GM12864 (cell line): ENCODE measurements around the gene LRRC23.
"Not testable (repeated sequence)": the region's sequence is repeated elsewhere in the genome, so short reads cannot be mapped to it uniquely, and the experiment has no call there.

Experiments
- DNase-seq: peaks from one replicate; pipeline ENCODE4 v3.0.0-alpha.2; 2011; ENCODE audit warnings: low read depth
- H3K4me3 ChIP-seq: 2 replicates; pipeline ENCODE4 v1.5.1; 2011; ENCODE audit warnings: mild to moderate bottlenecking, low read depth, low read length, control low read depth
- TF ChIP-seq, protein P1 (sequence below): IDR thresholded peaks from 2 replicates; pipeline ENCODE4 v1.5.1; 2011; ENCODE audit warnings: low read depth, mild to moderate bottlenecking, moderate library complexity, low read length, control low read depth, inconsistent platforms; ENCODE audit errors: missing control alignments

LRRC23 gene

DNA sequence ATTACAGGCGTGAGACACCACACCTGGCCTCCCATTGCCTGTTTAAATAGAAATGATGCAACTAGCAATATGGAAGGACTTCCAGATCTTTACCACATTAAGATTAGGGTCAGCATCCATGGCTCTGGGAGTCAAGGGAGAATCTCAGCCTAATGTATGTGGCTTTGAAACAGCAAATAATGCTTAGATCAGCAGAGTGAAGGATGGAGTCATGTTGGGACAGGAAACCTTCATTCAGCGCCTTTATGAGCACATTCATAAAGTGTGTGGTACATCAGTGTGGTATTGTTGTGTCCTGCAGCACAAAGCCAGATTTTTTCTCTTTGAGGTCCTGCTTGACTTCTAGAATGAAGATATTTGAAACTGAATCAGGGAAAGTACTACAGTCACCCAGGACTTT is 16.3 kb upstream of the LRRC23 start:
- TF ChIP-seq, protein P1, sequence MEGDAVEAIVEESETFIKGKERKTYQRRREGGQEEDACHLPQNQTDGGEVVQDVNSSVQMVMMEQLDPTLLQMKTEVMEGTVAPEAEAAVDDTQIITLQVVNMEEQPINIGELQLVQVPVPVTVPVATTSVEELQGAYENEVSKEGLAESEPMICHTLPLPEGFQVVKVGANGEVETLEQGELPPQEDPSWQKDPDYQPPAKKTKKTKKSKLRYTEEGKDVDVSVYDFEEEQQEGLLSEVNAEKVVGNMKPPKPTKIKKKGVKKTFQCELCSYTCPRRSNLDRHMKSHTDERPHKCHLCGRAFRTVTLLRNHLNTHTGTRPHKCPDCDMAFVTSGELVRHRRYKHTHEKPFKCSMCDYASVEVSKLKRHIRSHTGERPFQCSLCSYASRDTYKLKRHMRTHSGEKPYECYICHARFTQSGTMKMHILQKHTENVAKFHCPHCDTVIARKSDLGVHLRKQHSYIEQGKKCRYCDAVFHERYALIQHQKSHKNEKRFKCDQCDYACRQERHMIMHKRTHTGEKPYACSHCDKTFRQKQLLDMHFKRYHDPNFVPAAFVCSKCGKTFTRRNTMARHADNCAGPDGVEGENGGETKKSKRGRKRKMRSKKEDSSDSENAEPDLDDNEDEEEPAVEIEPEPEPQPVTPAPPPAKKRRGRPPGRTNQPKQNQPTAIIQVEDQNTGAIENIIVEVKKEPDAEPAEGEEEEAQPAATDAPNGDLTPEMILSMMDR: no peak
- H3K4me3 ChIP-seq: no peak overlapping the region
- DNase-seq: no peak

DNA sequence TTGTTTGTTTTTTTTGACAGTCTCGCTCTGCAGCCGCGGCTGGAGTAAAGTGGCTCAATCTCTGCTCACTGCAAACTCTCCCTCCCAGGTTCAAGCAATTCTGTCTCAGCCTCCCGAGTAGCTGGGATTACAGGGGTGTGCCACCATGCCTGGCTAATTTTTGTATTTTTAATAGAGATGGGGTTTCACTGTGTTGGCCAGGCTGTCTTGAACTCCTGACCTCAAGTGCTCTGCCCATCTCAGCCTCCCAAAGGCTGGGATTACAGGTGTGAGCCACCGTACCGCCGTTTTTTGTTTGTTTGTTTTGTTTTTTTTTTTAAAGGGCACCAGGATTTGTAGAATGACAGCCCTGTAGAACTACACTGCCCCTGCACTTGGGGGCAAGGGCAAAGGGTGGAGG is 15.8 kb upstream of the LRRC23 start:
- H3K4me3 ChIP-seq, DNase-seq: not testable (repeated sequence)

DNA sequence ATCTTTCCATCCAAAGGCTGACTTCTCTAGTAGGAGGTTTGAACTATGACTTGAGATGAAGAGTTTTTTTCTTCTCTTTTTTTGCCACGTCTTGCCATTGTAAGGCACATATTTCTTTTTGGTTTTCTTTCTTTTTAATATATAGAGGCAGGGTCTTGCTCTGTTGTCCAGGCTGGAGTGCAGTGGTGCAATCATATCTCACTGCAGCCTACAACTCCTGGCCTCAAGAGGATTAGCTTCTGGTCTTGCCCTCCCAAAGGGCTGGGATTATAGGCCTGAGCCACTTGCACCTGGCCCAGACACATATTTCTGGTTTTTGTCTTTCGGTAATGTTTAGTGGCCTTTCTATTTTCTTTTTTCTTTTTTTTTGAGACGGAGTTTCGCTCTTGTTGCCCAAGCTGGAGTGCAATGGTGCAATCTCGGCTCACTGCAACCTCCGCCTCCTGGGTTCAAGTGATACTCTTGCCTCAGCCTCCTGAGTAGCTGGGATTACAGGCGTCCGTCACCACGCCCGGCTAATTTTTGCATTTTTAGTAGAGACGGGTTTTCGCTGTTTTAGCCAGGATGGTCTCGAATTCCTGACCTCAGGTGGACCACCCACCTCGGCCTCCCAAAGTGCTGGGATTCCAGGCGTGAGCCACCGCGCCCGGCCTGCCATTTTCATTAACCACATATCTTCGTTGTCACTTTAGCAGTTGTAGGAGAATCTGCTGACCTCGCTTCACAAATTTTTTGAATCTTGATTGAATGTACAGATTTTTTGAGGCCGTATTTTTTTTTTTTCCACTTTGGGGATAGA is 14.6 kb upstream of the LRRC23 start:
- H3K4me3 ChIP-seq: not testable (repeated sequence)

DNA sequence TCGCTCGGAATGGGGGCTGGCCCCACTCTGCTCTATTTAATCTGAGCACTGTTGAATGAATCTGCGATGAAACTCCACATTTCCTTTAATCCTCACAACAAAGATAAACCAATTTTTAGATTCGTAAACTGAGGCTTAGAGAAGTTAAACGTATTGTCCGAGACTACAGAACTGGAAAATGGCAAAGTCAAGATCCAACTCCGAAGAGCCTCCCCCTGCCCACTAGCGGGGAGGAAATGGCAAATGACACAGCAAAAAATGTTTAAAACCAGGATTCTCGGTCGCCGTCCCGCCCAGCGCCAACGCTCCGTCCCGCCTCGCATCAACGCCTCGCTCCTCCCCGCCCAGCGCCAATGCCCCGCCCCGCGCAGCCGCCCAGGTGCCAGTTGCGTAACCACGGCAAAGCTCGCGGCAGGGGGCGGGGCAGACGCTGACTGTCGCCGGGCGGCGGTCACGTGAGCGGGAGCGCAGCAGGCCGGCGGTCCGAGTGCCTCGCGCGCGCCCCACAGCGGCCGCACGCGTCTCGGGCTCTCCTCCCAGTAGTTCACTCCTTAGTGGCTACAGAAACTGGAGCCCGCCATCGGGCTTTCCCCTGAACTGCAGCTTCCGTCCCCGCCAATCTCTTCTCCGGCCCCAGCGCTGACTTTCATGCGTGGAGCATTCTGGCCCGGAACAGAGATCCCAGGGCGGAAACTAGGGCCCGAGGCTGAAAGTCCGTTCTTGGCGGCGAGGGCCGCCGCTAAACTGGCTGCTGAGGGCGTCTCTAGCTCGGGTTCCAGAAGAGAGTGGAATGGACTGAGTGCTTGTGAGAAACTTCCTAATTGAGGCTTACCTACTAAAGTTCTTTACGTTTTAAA is 13.6 kb upstream of the LRRC23 start:
- TF ChIP-seq, protein P1: peak; percentile 77
- DNase-seq: peak; percentile 83

More for the DNA sequence above, 14.6 kb upstream of the LRRC23 start:
- DNase-seq: not testable (repeated sequence)

DNA sequence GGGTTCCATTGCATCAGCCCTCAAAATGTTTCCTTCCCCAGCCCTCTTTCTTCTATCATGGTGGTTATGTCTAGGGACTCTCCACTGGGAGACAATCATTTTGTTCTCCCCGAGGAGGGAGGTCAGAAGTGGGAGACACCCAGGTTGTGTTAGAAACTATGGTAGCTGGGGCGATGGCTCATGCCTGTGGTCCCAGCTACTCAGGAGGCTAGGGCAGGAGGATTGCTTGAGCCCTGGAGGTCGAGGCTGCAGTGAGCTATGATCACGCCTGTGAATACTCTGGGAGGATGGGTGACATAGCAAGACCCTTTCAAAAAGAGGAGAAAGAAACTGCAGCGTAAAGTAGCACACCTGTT is 13.0 kb upstream of the LRRC23 start:
- no peak for DNase-seq
- TF ChIP-seq, protein P1: no peak

More for the DNA sequence above, 13.6 kb upstream of the LRRC23 start:
- peak overlapping the region; percentile 62 for H3K4me3 ChIP-seq

DNA sequence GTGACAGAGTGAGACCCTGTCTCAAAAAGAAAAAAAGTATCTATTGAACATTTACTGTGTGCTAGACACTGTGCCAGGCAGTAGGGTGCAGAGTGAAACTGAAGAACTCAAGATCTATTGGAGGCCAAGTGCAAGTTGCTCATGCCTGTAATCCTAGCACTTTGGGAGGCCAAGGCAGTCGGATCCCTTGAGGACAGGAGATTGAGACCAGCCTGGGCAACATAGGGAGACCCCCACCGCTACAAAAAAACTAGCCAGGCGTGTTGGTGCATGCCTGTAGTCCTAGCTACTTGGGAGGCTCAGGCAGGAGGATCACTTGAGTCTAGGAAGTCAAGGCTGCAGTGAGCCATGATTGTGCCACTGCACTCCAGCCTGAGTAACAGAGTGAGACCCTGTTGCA is 11.9 kb upstream of the LRRC23 start:
- not testable (repeated sequence) for DNase-seq

More for the DNA sequence above, 13.0 kb upstream of the LRRC23 start:
- H3K4me3 ChIP-seq: peak overlapping the region; percentile 62

DNA sequence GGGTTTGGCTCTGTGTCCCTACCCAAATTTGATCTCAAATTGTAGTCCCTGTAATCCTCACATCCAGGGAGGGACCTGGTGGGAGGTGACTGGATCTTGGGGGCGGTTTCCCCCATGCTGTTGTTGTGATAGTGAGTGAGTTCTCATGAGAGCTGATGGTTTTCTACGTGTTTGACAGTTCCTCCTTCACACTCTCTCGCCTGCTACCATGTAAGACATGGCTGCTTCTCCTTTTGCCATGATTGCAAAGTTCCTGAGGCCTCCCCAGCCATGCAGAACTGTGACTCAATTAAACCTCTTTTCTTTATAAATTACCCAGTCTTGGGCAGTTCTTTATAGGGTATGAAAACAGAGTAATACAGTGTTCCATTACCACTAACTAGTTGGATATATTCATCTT is 10.3 kb upstream of the LRRC23 start:
- DNase-seq: no peak
- H3K4me3 ChIP-seq: no peak overlapping the region
- TF ChIP-seq, protein P1: no peak

More for the DNA sequence above, 11.9 kb upstream of the LRRC23 start:
- H3K4me3 ChIP-seq: not testable (repeated sequence)

DNA sequence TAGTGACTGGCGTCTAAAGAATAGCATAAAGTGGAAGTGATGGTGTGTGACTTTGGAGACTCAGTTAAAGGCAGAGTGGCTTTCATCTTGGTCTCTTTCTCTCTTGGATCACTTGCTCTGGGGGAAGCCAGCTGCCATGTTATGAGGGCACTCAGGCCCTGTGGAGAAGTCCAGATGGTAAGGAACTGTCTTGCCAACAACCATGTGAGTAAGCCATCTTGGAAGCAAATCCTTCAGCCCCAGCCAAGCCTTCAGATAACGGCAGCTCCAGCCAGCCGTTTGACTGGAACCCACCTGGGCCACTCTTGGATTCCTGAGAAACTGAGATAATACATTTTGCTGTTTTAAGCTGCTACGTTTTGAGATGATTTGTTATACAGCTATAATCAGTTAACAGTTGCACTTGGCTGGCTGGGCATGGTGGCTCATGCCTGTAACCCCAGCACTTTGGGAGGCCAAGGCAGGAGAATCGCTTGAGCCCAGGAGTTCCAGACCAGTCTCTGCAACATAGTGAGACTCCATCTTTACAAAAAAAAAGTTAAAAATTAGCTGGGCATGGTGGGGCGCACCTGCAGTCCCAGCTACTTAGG is 7.7 kb upstream of the LRRC23 start:
- DNase-seq: no peak
- TF ChIP-seq, protein P1: no peak

More for the DNA sequence above, 7.7 kb upstream of the LRRC23 start:
- H3K4me3 ChIP-seq: no peak overlapping the region
